Heart left ventricle (tissue), 16 donors: Measurements from ENCODE around the gene ASTN2. TPM values are rescaled to one million over a fixed set of nuclear protein-coding genes. Genes with fewer than 3 reads are reported as not detected.

Source experiments
- ATAC-seq, 4 donors: fragments of 200-7000 bp; cut with Tn5 transposase; one replicate each; pipeline ENCODE4 v1.9.1; 2020 to 2022; ENCODE audit warnings: moderate library complexity in 4 of 4, mild to moderate bottlenecking in 3 of 4, moderate number of reproducible peaks in 1 of 4
- DNase-seq, 5 donors: peaks; one replicate each; pipeline ENCODE4 v3.0.0-alpha.2; 2020
- H3K27ac ChIP-seq, 12 donors: fragments of 200-600 bp; sonication (generic) in 4 of 12; one replicate each; pipeline versions ENCODE4 v1.5.0 to v1.8.0; 2016 to 2022; ENCODE audit warnings: mild to moderate bottlenecking in 2 of 12
- H3K27me3 ChIP-seq, 9 donors: fragments of 200-600 bp; sonication (generic) in 2 of 9; one replicate each; pipeline versions ENCODE4 v1.5.1 to v1.8.0; 2016 to 2022; ENCODE audit warnings: mild to moderate bottlenecking in 3 of 9
- H3K36me3 ChIP-seq, 9 donors: fragments of 200-600 bp; sonication (generic) in 2 of 9; one replicate each; pipeline versions ENCODE4 v1.5.0 to v1.8.0; 2018 to 2022; ENCODE audit warnings: mild to moderate bottlenecking in 2 of 9
- H3K4me1 ChIP-seq, 12 donors: fragments of 200-600 bp; sonication (generic) in 4 of 12; one replicate each; pipeline versions ENCODE4 v1.5.0 to v1.8.0; 2016 to 2022; ENCODE audit warnings: mild to moderate bottlenecking in 3 of 12
- H3K4me3 ChIP-seq, 12 donors: fragments of 200-600 bp; sonication (generic) in 4 of 12; one replicate each; pipeline versions ENCODE4 v1.5.0 to v1.8.0; 2017 to 2022; ENCODE audit warnings: mild to moderate bottlenecking in 9 of 12, moderate library complexity in 4 of 12
- H3K9me3 ChIP-seq, 12 donors: fragments of 200-600 bp; sonication (generic) in 4 of 12; one replicate each; pipeline versions ENCODE4 v1.5.0 to v1.8.0; 2016 to 2022; ENCODE audit warnings: mild to moderate bottlenecking in 1 of 12
- CTCF ChIP-seq, 12 donors: fragments of 200-600 bp; sonication (generic) in 4 of 12; IDR thresholded peaks; one replicate each; pipeline versions ENCODE4 v1.5.0 to v1.8.0; 2018 to 2022; ENCODE audit warnings: antibody characterized with exemption in 12 of 12, mild to moderate bottlenecking in 5 of 12
- POLR2A ChIP-seq, 2 donors: fragments of 450-650 bp; IDR thresholded peaks; one replicate each; pipeline ENCODE4 v1.6.1; 2017; ENCODE audit warnings: antibody characterized with exemption in 2 of 2, mild to moderate bottlenecking in 2 of 2, moderate library complexity in 2 of 2
- WGBS, 4 donors: extraction: QIAGEN DNeasy Blood & Tissue Kit in 2 of 4; methylation state at CpG; one replicate each; pipeline versions ENCODE4 v1.1.5 to v1.1.7; 2013 to 2018; 5-methylcytosine and 5-hydroxymethylcytosine counted together
- intact Hi-C, 10 donors: fragments of 100-400 bp; cut with DNase I; formaldehyde crosslinking; loops; one replicate each; pipeline versions ENCODE4 v1.11.1 to v1.14.2; 2022
- polyA plus RNA-seq, 2 donors: library from polyadenylated mRNA; stranded (reverse); fragments of 200-250 nt; gene quantifications; one replicate each; pipeline ENCODE4 v1.2.3, GENCODE V29; 2013
- total RNA-seq, 9 donors: library from RNA; depleted of rRNA in 2 of 9; stranded (reverse); fragments of >200 nt in 2 of 9; fragmentation: NEBNext Ultra II Directional in 3 of 9; extraction: Animal tissue kit (Norgen Biotek cat#: 25700) in 3 of 9; gene quantifications; one replicate each; pipeline versions ENCODE4 v1.1.0 to v1.2.4, GENCODE V29; 2016 to 2023
- donor health status: ischemic (EF 13 %, LVEDD 7.1; RV severe dilation, severe dysfunction).
- donor health status: healthy with polysubstance abuse.
- donor health status: DM: no; HTN: yes; CAD: no.
- donor health status: DM: no; HTN: no; CAD: no.
- donor health status: ischemic (EF 25% LVEDD 6.9; RV normal size, moderate dysfunction).
- donor health status: ischemic (EF 25% LVEDD 5.7; RV mildly dilated, moderate dysfunction).
- donor health status: healthy.
- donor health status: DM: yes; HTN: yes; CAD: no.
- donor health status: ischemic (EF 35%, LVEDD 5.7; RV mildly dilated, moderate dysfunction).
- donor health status: nonischemic (EF 11% LVEDD 7.7; RV severe dilation, severe dysfunction).
- donor health status: DM: yes; HTN: yes; CAD: no.
- donor health status: PGD.
- donor health status: ischemic (EF 29% LVEDD 5.4; RV normal size, mild dysfunction).
- donor health status: nonischemic (EF 23%, LVEDD 6.1; RV moderate dilation, normal function).

Gene ASTN2
- total and polyA plus RNA-seq, 11 donors, result 2.5 to 6.0 (median 3.5) TPM

DNA sequence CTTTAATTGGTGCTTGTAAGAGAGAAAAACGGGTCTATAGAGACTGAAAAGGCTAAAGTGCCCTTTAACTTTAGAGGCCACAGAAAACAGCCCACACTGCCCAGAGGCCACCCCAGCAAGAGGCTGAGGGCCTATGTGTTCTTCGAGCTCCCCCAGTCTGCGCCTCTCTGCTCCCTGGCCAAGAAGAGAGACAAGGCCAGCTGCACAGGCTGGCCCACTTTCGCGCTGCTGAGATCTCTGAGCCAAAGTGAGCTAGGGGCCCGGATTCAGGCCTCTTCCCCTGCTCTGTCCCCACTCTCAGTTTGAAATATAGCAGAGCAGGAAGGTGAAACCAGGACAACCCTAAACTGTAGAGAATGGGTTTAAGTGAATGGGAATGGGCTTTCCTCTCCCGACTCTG, 859.7 kb downstream of the ASTN2 start:
- peak overlapping the region in 8 of 12 donors; percentile 16 to 47 (median 28) for H3K27ac ChIP-seq

GRCh38 chr9:116550696-116551436, 864.0 kb downstream of the ASTN2 start:
- Histone ChIP-seq H3K9me3 (no peaks in the 10 kb centered on the region), H3K4me1 (peaks cover 0 to 38% (median 19%) of the 10 kb centered on the region in 12 donors), H3K27ac (peak overlapping the region in 6 of 12 donors; percentile 24 to 63 (median 36)), H3K36me3 (no peaks in the 10 kb centered on the region), H3K27me3 (no peaks in the 10 kb centered on the region), H3K4me3 (no peak overlapping the region)
- no peak for TF ChIP-seq CTCF (IDR thresholded peaks at IDR 0.05)
- WGBS, 4 donors, result 13 to 31% (median 23%) methylated on average over 2 to 3 of the region's 3 CpGs
- intact Hi-C loops, result no loop called here
- DNase-seq (peak in 2 of 5 donors; percentile 32 to 57), ATAC-seq (peak; percentile 49 to 84 (median 76))

More for the DNA sequence above, 859.7 kb downstream of the ASTN2 start:
- DNase-seq (peak in 4 of 5 donors; percentile 36 to 69 (median 52)), ATAC-seq (peak in 3 of 4 donors; percentile 61 to 71 (median 70))
- no peaks in the 10 kb centered on the region for H3K36me3 ChIP-seq
- H3K4me3 ChIP-seq, result no peak overlapping the region
- H3K9me3 ChIP-seq, result no peaks in the 10 kb centered on the region
- H3K4me1 ChIP-seq, result peaks cover 0 to 25% (median 9%) of the 10 kb centered on the region in 12 donors
- 45 to 60% (median 55%) methylated on average over 7 of the region's 7 CpGs for WGBS, 4 donors
- no peaks in the 10 kb centered on the region for H3K27me3 ChIP-seq
- intact Hi-C loops, result loop anchor here in 1 of 10 donors (5.0 kb wide), 1 partner anchor 443 kb away; no protein-coding TSS in a partner anchor
- TF ChIP-seq CTCF (IDR thresholded peaks at IDR 0.05) (no peak), POLR2A (IDR thresholded peaks at IDR 0.05) (no peak)

DNA sequence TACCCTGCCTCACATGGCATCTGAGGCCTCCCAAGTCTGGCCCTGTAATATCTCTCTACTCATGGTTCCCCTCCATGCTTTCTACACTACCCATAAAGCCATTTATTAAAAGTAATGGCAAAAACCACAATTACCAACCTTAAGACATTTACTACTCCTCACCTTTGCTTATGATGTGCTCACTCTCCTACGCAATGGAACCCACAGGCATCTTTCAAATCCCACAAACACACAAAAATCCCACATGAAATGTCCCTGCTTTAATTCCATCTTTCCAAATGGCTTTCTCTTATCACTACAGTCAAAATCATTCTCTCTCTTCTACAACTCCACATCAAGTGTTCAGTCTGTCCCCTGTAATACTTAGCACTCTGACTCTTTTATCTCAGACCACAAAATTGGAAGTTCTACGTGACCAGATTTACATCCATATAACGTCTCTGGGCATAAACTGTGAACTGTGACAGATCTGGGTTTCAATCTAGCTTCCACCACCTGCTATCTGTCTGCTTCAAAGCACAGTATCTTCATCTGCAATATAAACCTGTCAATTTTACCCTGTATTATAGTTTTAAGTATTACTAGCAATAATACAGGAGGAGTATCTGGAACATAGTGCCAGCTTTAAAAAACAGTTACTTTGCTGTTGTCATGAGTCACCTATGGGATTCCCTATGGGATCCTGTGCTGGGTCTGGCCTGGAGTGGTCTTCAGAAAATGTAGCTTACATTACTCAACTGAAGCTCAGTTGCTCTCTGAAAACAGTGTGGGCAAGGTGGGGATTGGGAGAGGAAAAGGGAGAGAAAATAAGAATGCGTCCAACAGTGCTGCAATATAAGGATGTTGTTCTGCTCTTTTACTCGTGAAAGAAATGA, 864.8 kb downstream of the ASTN2 start:
- no peak for TF ChIP-seq CTCF (IDR thresholded peaks at IDR 0.05)
- TF ChIP-seq POLR2A (IDR thresholded peaks at IDR 0.05), result no peak
- peaks cover 0 to 29% (median 18%) of the 10 kb centered on the region in 12 donors for H3K4me1 ChIP-seq
- ATAC-seq (peak in 1 of 4 donors; percentile 1), DNase-seq (no peak)
- no peaks in the 10 kb centered on the region for H3K36me3 ChIP-seq
- no peaks in the 10 kb centered on the region for H3K9me3 ChIP-seq
- H3K27me3 ChIP-seq, result no peaks in the 10 kb centered on the region
- WGBS, 4 donors, result 59 to 76% (median 73%) methylated on average over 5 of the region's 5 CpGs
- no peak overlapping the region for H3K4me3 ChIP-seq
- peak overlapping the region in 6 of 12 donors; percentile 24 to 63 (median 36) for H3K27ac ChIP-seq
- intact Hi-C loops, result loop anchor here in 1 of 10 donors (10.0 kb wide), 1 partner anchor 115 kb away; no protein-coding TSS in a partner anchor
